CD4-positive, alpha-beta T cell treated with Interleukin-12 subunit alpha and Interleukin-12 subunit beta, for 1 hour (primary cell): Measurements from ENCODE around the gene BROX.

Experiments
- DNase-seq: peaks from one replicate; pipeline ENCODE4 v3.0.0-alpha.2; 2020

The BROX gene

GRCh38 chr1:222781251-222781650 lies 68.9 kb downstream of the BROX start:
- DNase-seq: no peak

GRCh38 chr1:222783051-222783450 lies 70.7 kb downstream of the BROX start:
- DNase-seq: no peak

- no peak for DNase-seq
These were observed 72.0 kb downstream of the BROX start for GRCh38 chr1:222784371-222784770.
